Upper lobe of right lung (tissue), 1 donor: ENCODE data around the gene C10orf105. TPM values are rescaled to one million over a fixed set of nuclear protein-coding genes. Genes with fewer than 3 reads are reported as not detected.

Source experiments
- ATAC-seq: fragments of 200-7000 bp; cut with Tn5 transposase; one replicate; pipeline ENCODE4 v1.9.1; 2020; ENCODE audit warnings: mild to moderate bottlenecking, moderate library complexity
- DNase-seq: peaks from one replicate; pipeline ENCODE4 v3.0.0-alpha.2; 2020
- H3K27ac ChIP-seq: fragments of 200-600 bp; one replicate; pipeline ENCODE4 v1.8.0; 2022
- H3K27me3 ChIP-seq: fragments of 200-600 bp; one replicate; pipeline ENCODE4 v1.8.0; 2022; ENCODE audit warnings: mild to moderate bottlenecking
- H3K36me3 ChIP-seq: fragments of 200-600 bp; one replicate; pipeline ENCODE4 v1.8.0; 2022
- H3K4me1 ChIP-seq: fragments of 200-600 bp; one replicate; pipeline ENCODE4 v1.8.0; 2022
- H3K4me3 ChIP-seq: fragments of 200-600 bp; one replicate; pipeline ENCODE4 v1.8.0; 2022; ENCODE audit warnings: mild to moderate bottlenecking
- H3K9me3 ChIP-seq: fragments of 200-600 bp; one replicate; pipeline ENCODE4 v1.8.0; 2022
- CTCF ChIP-seq: fragments of 200-600 bp; IDR thresholded peaks from one replicate; pipeline ENCODE4 v1.8.0; 2022; ENCODE audit warnings: antibody characterized with exemption
- intact Hi-C: fragments of 100-400 bp; cut with DNase I; formaldehyde crosslinking; loops from one replicate; pipeline ENCODE4 v1.11.0; 2022
- total RNA-seq: library from RNA; stranded (reverse); fragmentation: NEBNext Ultra II Directional; extraction: Animal tissue kit (Norgen Biotek cat#: 25700); gene quantifications from one replicate; pipeline ENCODE4 v1.2.1, GENCODE V29; 2021
- donor health status: DM: no; HTN: yes; CAD: no; lungs with severe emphysema.

Gene C10orf105
- total RNA-seq, 1 donor from 2014 or later = 0.52 TPM

GRCh38 chr10:71685554-71686232 lies 33.9 kb downstream of the C10orf105 start:
- Histone ChIP-seq H3K36me3 (no peaks in the 10 kb centered on the region), H3K27me3 (no peaks in the 10 kb centered on the region), H3K27ac (no peak overlapping the region), H3K4me1 (no peaks in the 10 kb centered on the region), H3K4me3 (no peak overlapping the region), H3K9me3 (no peaks in the 10 kb centered on the region)
- ATAC-seq (no peak), DNase-seq (no peak)
- no peak for TF ChIP-seq CTCF
- intact Hi-C loops = no loop called here

- TF ChIP-seq CTCF = no peak
- H3K36me3 ChIP-seq = no peaks in the 10 kb centered on the region
- H3K4me1 ChIP-seq = peaks cover 3% of the 10 kb centered on the region
- DNase-seq (no peak), ATAC-seq (peak; percentile 10)
- H3K27ac ChIP-seq = no peak overlapping the region
- H3K27me3 ChIP-seq = no peaks in the 10 kb centered on the region
- H3K9me3 ChIP-seq = no peaks in the 10 kb centered on the region
- intact Hi-C loops = no loop called here
- H3K4me3 ChIP-seq = no peak overlapping the region
Measured at GRCh38 chr10:71684356-71685173, 35.0 kb downstream of the C10orf105 start.

GRCh38 chr10:71683301-71683700 lies 36.3 kb downstream of the C10orf105 start:
- no peak for ATAC-seq
- Histone ChIP-seq H3K4me3 (no peak overlapping the region), H3K36me3 (no peaks in the 10 kb centered on the region), H3K9me3 (no peaks in the 10 kb centered on the region), H3K4me1 (peaks cover 3% of the 10 kb centered on the region), H3K27me3 (no peaks in the 10 kb centered on the region), H3K27ac (no peak overlapping the region)
- no peak for DNase-seq
- TF ChIP-seq CTCF = no peak
- intact Hi-C loops = no loop called here

- intact Hi-C loops = no loop called here
- Histone ChIP-seq H3K27ac (no peak overlapping the region), H3K27me3 (no peaks in the 10 kb centered on the region), H3K4me1 (peaks cover 3% of the 10 kb centered on the region), H3K36me3 (no peaks in the 10 kb centered on the region), H3K4me3 (no peak overlapping the region), H3K9me3 (no peaks in the 10 kb centered on the region)
- TF ChIP-seq CTCF = no peak
- DNase-seq = no peak
- no peak for ATAC-seq
Measured at GRCh38 chr10:71681977-71682376, 37.6 kb downstream of the C10orf105 start.

- H3K36me3 ChIP-seq = no peaks in the 10 kb centered on the region
- no peaks in the 10 kb centered on the region for H3K9me3 ChIP-seq
- H3K4me3 ChIP-seq = no peak overlapping the region
- H3K27ac ChIP-seq = no peak overlapping the region
- intact Hi-C loops = no loop called here
- H3K4me1 ChIP-seq = peaks cover 3% of the 10 kb centered on the region
- no peaks in the 10 kb centered on the region for H3K27me3 ChIP-seq
- TF ChIP-seq CTCF = no peak
- ATAC-seq (peak; percentile 38), DNase-seq (no peak)
Measured at GRCh38 chr10:71679425-71679824, 40.2 kb downstream of the C10orf105 start.
